DMS 273 (cell line): Measurements from ENCODE around the gene ERC2.

Experiments used
- DNase-seq: peaks from one replicate; lab custom pipeline; 2025; ENCODE audit not compliant: unreplicated experiment; lab: John Stamatoyannopoulos, UW

ERC2 gene

DNA sequence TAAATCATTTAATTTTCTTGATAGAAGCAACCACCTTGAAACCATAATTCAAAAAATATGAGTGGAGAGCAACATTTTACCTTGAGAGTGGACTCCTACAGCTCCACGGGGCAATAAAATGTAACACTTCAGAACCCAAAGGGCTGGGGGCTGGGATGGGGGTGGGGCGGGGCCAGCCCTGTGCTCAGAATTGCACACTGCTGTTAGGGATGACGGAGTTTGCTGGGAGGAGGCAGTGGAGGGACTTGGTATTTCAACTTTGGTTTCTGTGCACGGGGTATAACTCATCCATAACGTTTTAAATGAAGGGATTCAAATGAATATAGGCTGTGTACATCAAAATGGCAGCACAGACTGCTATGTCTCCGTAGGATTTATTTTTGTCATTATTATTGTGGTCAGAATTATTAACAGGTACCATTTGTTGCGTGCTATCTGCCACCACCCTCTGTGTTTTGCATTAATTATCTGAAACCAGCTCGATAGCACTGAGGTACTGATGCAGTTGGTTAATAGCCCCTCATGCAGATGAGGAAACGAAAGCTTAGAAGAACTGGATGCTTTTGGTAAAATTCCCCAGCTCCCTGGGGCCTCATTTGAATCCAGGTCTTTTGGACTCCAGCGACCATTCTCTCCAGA is 951.8 kb downstream of the ERC2 start:
- DNase-seq = no peak

DNA sequence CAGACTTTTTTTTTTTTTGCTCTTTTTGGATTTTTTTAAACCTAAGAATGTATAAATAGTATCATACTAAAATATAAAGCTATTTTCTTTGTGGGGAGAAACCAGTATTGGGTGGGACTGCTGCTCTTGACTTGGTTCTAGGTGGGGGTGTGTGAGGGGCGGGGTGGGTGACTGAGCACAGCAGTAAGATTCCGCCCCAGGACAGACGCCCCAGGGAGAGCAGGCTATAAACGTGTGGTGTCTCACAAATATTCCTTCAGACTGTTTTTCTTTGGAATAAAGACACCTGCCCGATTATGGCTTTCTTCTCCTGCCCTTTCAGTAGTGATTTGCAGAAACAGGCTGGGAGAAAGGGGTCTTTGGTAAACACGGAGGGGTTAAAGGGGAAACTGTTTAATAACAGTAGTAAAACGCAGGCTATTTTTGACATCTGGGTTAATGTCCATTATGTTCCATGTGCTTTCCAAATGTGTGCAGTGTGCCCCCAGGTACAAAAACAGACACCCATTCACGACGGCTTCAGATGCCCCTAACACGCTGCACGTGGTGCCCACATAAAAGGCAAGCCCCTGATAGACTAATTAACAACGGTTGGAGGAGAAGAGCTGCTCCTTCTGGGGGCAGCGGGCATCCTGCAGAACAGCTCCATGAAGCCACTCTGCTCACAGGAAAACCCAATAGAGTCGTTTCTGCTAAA is 952.6 kb downstream of the ERC2 start:
- no peak for DNase-seq

DNA sequence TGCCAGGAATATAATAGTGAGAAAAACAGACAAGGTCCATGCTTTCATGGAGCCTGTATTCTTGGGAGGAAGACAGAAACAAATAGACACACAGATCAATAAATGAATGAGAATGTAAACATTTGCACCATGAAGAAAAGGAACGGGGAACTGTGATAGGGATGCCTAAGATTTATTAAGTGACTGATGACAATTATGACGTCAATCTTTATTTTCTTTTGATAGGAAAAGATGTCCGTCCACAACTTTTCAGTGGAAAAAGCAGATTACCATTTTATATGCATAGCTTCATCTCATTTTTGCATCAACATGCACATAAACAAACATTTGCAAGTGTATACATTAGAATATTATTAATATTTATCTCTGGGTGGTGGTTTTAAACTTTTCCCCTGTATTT is 953.3 kb downstream of the ERC2 start:
- DNase-seq = no peak

DNA sequence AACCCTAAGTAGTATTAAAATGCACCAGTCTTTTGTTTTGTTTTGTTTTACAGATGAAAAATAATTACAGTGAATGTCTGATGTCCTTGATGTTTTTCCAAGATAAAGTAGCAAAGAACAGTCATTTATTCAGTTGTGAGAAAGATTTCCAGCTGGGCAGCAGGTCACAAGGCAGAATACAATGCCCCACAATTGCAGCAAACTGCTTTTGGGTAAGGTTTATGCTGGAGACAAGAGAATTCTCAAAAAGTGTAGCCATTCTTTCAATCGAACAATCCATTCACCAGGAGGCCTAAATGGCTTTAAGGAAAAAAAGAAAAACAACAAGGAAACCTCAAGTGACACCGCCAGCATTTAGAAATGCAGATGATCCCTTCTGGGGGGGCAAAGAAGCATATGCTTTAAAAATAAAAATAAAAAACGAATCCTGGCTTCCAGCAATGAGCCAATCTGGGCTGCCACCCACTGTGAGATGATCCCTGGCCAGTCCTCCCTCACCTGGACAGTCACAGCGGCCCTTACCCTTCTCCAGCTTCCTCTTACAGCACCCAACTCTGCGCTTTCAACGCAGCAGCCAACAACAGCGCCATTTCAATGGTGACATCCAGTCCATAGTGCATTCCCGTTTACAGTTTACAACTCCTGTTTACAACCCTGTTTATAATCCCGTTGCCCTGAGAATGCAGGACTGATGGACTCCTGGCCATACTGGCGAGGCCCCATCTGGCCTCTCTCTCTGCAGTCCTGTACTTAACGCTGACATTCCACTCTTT is 955.5 kb downstream of the ERC2 start:
- no peak for DNase-seq

DNA sequence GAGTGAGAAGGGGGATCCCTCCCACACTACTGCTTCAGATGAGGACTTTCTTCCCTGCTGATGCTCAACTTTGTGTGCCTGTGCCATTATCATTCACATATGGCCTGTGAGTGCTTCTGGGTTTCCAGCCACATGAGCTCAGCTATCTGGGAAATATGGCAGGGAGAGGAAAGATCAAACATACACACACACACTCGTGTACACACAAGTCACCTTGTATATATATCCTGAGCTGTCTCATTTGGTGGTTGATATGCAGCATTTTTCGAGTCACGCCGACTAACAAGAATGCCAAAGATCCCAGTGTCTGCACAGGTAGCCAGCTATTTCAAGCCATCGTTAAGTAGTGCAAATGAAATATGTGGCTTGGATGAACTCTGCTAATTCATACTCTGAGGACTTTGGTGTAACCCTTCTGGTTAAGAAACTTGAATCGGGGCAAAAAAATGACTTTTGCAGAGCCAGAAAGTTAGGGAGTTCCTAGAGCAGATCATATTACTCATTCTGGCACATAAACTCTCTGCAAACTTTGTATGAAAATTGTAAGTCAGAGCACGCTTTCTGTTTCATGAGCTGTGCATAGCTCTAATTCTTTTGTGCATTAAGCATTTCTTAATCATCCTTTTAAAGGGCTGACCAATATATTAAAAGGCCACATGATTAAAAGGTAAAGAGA is 956.2 kb downstream of the ERC2 start:
- DNase-seq = no peak

DNA sequence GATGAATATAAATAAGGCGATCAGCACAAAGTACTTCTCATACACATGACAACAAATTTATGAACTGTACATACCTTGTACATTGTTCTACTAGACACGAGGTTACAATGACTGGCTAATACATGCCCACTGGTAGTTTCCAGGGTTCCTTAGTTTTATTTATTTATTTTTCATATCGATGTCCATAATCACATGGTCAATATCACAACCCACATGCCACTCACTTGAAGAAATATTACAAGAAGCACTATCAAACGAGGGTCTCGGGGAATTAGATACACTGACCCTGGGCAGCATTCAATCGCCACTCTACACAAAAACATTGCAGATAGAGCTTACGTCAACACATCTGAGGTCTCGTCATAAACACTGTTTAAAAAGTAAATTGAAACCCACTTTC is 959.9 kb downstream of the ERC2 start:
- no peak for DNase-seq

DNA sequence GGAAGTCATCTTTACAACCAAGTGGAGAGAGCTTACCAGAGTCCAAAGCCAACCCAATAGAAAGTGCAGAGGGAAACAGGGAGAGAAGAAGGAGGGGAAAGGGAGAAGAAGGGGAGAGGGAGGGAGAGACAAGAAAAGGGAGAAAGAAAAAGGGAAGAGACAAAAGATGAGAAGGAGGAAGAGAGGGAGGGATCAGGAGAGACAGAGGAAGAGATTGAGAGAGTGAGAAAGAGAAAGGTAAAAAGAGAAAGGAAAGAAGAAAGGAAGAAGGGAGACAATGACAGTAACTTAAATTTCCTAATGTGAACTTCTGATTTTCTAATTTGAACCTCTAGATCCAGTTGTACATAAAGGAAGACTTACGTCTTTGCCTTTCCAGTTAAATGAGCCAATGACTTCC is 960.5 kb downstream of the ERC2 start:
- no peak for DNase-seq

DNA sequence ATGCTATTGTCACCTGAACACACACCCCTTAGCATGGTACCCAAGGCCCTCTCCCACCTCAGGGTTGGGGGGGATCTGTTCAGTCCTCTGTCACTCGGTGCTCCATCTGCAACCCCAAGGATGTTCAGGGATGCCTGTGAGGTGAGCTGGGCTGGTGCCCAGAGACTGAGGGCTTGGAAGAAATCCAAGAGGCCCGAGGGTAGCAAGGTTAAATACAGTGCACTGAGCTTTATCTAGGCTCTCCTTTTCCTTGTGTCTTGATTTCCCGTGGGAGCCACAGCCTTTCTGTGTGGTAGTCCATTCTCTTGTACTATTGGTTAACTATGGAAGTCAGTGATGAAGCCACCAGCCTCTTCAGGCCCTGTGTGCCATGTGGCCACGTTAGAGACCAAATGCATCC is 962.5 kb downstream of the ERC2 start:
- no peak for DNase-seq

DNA sequence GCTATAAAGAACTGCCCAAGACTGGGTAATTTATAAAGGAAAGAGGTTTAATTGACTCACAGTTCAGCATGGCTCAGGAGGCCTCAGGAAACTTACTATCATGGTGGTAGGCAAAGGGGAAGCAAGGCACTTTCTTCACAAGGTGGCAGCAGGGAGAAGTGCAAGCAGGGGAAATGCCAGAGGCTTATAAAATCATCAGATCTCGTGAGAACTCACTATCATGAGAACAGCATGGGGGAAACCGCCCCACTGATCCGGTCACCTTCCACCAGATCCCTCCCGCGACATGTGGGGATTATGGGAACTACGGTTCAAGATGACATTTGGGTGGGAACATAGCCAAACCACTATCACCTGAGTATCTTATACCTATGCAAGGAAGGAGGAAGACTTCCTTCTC is 963.2 kb downstream of the ERC2 start:
- peak; percentile 40 for DNase-seq

DNA sequence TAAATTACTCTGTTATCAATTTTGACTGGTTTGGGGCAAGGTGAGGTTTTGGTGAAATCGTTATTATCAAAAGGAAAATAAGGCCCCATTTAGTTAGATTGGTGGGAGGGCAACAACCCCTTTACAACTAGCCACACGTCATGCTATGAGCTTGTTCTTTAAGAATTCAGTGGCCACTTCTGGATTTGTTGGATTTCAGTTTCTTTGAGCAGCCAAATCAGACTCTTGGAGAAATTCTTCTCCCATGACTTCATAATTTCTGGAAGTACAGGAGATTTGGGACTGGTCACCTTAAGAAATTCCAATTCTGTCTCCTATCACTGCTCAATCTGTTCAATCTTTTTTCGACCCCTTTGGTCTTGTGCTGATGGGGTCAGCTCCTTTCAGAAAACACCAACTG is 966.4 kb downstream of the ERC2 start:
- DNase-seq = no peak

DNA sequence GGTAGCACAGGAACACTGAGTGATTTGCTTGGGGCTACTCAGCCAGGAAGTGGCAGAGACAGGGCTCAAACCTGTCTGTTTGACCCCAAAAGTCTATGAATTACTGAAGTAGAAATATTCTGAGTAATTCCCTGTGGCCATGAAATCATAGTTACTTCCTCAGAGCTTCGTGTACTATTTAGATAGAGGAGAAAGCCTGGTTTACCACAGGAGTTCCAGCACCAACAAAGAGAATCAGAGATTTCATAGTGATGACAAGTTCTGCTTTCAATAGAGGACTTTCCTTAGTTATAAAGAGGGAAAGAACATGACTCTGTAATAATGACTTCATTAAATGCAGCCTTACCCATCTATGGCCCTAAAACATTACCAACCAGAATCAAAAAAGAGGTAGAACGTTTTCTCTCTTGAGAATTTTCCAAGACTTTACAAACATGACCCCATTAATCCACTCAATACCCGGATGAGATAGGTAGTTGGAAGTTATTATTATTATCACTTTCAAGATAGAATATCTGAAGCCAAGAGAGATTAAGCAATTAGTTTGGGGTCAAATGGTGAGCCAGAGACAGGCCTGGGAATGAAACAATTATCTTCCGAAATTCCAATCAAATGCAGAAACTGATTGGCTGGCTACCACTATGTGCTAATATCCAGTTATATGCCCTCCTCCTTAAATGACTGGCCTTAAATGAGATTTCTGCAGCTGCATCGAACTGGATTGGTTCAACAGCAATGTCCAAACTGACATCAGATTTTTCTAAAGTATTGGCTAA is 967.5 kb downstream of the ERC2 start:
- DNase-seq = no peak

DNA sequence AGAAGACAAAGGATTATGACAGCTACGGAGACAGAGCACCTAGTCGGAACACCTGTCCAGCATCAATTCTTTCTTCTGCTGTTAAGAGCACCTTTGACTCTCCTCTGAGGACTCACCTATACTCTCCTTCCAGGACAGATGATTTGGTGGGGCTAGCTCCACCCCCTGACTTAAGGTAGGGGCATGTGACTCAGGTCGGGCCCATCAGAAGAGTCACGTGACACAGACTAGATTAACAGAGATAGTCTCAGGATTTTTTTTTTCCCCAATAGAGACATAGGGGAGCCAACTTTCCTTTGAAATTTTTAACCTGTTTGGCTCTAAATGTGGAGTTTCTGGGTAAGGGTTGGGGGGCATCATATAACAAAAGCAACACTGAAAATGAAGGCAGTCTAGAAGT is 969.7 kb downstream of the ERC2 start:
- DNase-seq = no peak

DNA sequence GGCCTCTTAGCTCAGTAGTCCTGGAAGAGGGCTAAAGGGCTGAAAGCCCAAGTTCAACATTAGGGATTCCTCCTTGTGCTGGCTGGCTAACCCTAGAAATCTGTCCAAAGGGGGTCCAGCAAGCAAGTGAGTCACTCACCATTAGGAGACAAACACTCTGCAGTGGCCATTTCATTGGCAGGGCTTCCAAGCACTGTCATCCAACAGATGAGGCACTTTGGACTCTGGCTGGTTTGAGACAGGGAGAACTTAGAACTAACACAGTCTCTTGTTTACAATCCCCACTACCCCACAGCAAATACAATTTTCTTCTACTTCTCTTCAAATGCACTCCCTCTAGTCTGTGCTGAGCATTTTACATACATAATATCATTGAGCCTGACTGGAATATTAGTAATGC is 971.0 kb downstream of the ERC2 start:
- DNase-seq = no peak

DNA sequence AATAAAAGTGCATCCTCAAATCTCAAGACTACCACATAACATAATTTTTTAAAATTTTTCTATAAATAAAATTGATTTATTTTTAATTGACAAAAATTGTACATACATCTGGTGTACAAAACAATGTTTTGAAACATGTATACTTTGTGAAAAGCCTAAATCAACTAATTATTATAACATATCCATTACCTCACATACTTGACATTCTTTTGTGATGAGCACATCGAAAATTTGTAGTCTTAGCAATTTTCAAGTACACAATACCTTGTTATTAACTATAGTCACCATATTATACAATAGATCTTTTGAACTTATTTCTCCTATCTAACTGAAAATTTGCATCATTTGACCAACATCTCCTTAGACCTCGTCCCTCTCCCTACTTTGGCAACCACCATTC is 973.3 kb downstream of the ERC2 start:
- DNase-seq = no peak

DNA sequence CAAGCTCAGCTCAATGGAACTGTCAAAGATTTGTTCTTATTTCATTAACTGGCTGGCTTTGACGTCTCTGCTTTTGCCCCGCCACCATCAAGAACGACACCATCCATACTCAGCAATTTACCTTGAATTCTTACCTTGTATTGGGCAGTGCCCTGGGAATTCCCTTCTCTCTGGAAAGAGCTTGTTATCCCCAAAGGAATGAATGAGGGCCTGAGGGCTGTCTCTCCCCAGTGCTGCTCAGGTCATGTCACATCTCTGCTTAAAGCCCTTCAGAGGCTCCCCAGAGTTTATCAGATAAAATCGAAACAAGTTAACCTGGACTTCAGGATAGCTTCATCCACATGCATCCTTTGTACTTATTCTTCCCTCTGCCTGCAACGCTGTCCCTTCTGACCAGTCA is 975.3 kb downstream of the ERC2 start:
- DNase-seq = no peak

DNA sequence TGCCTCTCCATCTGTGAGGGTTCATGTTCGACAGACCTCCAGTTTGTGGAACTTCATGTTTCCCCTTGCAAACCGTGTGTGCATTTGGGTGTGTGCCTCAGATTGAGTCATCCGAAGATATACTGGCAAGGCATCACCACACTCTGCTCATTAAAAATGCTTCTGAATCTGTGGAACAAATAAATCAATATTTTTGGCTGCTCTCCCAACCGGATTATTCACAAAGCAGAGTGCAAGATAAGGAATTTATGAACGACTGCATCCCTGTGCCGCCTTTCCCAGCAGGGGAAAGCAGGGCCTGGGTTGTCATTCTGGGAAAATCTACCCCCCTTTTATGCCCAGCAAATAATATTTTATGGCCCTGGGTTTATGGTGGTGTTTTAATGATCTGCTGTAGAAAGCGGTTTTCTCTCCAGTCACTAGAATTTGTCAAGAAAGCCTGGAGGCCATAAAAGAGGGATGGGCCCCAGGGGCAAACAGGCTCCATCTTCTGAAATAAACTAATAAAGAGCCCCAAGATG is 976.9 kb downstream of the ERC2 start:
- peak; percentile 72 for DNase-seq

DNA sequence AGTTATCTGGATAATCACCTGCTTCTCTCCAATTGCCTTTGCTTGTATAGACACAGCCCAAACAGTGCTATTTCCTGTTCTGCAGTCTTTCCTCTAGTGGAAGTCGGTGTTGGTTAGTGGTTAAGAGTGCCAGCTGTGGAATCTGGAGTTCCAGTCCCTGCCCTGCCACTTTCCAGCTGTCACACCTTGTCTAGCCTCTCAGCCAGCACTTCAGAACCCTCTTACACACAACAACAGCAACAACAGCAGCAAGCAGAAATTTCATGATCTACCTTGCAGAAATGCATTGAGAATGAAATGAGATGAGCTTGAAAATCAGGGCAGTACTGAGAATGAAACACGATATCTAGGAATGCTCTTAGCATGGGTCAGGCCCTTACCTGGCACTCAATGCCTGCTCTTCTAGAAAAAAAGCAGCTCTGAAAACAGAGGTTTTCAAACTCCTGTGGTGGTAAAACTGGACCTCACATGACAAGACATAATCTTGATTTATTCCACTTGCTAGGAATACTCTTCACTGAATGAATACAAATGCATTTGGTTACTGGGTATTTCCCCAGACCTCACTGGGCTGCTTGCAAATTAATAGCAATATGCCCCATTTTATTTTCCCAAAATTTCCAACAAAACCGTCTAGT is 977.9 kb downstream of the ERC2 start:
- DNase-seq = peak; percentile 31

DNA sequence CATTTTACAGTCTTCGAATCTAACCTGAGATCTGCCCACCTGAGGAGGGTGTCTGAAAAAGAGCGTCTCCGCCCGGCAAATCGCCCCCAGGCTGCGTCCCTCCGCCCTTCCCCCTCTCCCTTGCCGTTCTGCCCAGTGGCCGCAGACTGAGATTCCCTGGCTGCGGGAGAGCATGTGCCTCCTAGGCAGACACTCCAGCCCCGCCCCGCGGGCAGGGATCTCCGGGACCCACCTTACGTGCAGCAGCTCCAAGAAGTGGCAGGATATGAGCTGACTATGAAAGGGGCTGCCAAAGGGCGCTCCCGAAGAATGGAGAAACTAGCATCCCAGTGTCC is 978.5 kb downstream of the ERC2 start:
- DNase-seq = no peak

DNA sequence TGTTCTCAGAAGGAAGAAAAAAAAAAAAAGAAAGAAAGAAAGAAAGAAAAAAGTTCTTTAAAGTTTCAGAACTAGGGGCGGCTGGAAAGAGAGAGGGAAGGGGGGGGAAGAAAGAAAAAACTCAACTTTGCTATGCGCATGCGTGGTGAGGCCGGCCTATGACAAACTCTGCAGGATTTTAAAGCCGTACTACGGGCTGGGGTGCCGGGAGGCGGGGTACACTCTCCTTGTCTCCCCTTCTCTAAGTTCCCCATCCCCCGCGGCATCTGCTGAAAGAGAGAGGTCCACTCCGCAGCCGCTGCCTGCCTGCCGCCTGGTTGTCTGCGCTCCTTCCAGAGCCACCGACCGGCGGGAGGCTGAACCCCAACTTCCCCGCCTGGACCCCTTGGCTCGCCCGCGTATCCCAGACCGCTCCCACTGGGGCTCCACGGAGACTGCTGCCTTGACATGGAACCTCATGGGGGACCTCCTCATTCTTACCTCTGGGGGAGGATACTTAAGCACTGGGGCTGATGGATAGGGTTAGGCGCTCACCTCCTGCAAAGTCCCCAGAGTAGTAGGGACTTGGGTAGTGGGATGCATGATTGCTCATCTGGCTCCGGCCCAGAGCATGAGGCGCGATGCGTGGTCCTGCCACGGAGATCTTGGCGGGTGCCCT is 979.7 kb downstream of the ERC2 start:
- DNase-seq = peak; percentile 69
